Globus pallidus (tissue), 1 donor: ENCODE data around the gene DDX56.
"Not testable (repeated sequence)": the region's sequence is repeated elsewhere in the genome, so short reads cannot be mapped to it uniquely, and the experiment has no call there.

Experiments used
- DNase-seq: peaks from one replicate; pipeline ENCODE4 v3.0.0-alpha.2; 2015; ENCODE audit warnings: low spot score

The DDX56 gene

DNA sequence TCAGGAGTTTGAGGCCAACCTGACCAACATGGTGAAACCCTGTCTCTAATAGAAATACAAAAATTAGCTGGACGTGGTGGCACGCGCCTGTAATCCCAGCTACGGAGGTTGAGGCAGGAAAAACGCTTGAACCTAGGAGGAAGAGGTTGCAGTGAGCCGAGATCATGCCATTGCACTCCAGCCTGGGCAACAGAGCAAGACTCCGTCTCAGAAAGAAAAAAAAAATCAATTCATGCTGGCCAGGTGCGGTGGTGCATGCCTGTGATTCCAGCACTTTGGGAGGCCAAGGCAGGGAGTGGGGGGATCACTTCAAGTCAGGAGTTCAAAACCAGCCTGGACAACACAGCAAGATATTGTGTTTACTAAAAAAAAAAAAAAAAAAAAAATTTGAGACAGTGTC, 23.5 kb upstream of the DDX56 start:
- DNase-seq, result not testable (repeated sequence)

GRCh38 chr7:44595934-44596635, 22.4 kb upstream of the DDX56 start:
- DNase-seq, result no peak

DNA sequence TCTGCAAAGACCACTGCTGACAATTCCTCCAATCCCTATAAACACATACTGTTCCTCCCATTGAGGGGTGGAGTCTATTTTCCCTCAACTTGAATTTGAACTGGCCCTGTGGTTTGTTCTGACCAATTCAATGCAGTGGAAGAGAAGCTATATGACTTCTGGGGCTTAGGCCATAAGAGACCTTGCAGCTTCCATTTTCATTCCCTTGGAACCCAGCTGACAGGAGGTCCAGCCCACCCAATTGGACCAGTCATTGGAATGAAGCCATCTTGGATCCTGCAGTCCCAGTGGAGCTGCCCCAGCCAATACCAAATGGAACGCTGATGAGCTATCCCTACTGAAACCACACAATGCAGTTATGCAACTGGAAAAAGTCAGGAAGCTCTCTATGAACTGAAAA, 17.2 kb upstream of the DDX56 start:
- no peak for DNase-seq

- DNase-seq, result peak; percentile 37
Observed at GRCh38 chr7:44587843-44588711, 14.4 kb upstream of the DDX56 start.

GRCh38 chr7:44583146-44583865, 9.6 kb upstream of the DDX56 start:
- DNase-seq, result no peak

GRCh38 chr7:44581879-44582603, 8.3 kb upstream of the DDX56 start, which contains the start of gene TMED4:
Gene TMED4 (minus strand): TSS chr7:44582231. CDS start chr7:44582206, 25 bp downstream.
- peak; percentile 98 for DNase-seq

GRCh38 chr7:44580945-44581878, 7.5 kb upstream of the DDX56 start:
- no peak for DNase-seq

DNA sequence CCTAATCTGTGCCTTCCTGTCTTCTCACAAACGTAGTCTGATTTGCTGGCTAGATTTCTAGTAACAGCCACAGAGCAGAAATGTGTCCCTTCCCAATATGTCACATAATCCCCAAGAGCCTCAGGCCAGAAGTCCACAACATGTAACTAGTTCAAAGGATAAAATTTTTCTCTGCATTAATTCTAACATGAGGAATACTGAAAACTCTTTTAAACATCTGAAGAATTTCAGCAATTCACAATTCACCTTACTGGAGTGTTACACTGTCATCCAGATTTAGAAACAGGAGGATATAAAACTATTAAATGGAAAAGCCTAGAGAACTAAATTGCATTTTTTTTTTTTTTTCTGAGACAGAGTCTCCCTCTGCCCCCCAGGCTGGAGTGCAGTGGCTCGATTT, 2.5 kb upstream of the DDX56 start:
- no peak for DNase-seq

DNA sequence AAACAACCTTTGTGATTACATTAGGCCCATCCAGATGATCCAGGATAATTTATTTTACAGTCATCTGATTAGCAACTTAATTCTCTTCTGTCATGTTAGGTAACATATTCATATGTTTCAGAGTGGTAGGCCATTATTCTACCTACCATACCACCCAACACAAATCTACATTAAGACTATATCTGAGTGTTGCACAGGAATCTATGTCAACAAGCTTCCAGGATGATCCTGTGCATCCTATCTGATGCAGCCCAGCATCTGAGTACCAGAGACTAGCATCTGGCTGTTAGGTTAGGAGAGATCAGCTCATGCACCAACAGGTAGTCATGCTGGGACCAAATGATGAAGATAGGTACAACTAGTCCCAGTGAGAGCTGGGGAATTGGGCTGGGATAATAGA, 1.3 kb upstream of the DDX56 start:
- DNase-seq, result no peak

DNA sequence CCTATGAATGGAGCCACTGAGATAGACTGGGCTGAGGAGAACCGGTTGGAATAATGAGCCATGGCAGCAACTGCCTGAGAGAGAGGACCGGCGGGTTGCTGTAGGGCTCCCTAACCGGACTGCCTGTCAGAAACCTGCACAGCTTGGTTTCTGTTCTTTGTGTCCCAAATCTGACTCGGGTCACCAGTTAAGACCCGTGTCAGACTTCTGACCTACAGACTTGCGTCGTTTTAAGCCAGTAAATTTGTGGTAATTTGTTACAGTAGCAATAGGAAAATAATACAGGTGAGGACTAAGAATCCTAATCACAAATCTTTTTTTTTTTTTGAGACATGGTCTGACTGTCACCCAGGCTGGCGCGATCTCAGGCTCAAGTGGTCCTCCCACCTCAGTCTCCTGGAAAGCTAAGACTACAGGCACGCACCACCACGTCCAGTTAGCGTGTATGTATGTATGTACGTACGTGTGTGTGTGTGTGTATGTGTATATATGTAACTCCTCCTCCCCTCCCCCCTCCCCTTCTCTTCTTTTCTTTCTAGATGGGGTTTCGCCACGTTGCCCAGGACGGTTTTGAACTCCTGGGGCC, 672 bp upstream of the DDX56 start:
- DNase-seq, result no peak

DNA sequence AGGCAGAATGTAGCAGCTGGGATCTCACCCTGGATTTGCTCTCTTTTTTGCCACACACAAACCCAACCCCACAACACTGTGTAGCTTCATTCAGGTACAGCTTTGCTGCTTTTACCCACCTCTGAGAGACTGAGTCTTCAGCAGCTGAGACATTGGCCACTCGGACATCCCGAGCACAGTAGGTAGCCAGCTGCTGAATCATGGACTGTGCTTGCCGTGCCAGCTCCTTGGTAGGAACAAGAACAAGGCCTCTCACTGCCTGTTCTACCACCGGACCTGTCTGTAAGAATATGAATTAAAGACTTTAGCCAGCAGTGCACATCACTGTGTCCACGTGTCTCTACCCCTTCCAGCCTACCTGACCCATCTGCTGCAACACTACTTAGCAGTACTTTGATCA, 937 bp downstream of the DDX56 start:
- DNase-seq, result no peak

- no peak for DNase-seq
Observed at GRCh38 chr7:44569959-44570358, 3.7 kb downstream of the DDX56 start.

GRCh38 chr7:44568771-44569560, 4.7 kb downstream of the DDX56 start:
- DNase-seq, result no peak

DNA sequence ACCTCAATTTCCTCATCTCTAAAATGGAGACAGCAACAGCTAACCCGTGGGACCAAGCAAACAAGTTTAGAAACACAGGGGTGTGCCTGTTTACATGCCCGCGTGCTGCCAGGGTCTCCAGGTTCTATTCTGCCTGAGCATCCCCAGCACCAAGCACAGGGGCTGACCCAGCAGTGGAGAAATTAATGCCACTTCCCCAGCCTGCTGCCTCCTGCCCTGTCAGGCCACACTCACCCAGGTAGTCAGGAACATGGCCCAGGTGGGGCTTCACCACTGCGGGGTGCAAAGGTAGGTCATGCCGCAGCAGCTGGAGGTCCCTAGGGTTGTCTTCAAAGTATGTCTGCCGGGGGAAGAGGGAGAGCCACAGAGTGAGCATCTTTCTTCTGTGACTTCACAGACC, 5.8 kb downstream of the DDX56 start:
- DNase-seq, result no peak

DNA sequence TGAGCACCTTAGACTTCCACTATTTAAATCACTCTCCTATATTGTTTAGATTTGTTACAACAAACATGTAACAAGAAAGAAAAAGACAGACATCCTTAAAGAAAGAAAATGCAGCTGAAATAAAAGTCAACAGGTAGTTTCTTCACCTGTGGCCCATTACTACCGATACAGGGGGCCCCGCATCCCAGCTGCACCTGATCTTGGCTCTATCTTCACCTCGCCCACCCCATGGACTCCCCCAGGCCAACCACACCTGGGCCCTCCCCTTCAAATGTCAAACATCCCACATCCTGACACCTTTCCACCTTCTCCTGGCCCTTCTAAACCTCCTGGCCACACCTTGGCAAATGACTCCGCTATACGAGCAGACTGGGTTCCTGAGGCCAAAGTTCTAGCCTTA, 7.0 kb downstream of the DDX56 start:
- DNase-seq, result no peak

- no peak for DNase-seq
Observed at GRCh38 chr7:44565795-44566559, 7.7 kb downstream of the DDX56 start.

- DNase-seq, result peak; percentile 52
Observed at GRCh38 chr7:44565097-44565794, 8.5 kb downstream of the DDX56 start.

DNA sequence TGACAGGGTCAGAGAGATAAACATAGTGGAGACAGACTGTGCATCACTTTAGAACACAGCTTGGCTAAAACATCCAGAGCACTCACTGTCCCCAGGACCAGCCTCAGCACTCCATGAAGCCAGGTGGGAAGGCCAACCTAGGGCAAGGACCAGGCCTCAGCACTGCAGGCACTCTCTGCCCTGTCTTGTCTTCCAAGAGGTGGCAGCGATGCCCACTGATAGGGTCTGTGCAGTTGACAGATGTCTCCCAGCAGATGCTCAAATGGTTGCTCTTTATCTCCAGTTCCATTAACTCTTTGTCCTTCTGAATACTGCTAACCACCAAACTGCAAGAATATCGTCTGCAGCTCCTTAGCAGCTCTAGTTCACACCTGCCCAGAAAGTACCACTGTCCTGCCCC, 9.1 kb downstream of the DDX56 start:
- DNase-seq, result no peak
